A549 treated with ZK216348 at 1 μM for 4 hours (cell line): Measurements from ENCODE around the gene PXMP4. TPM values are rescaled to one million over a fixed set of nuclear protein-coding genes. Genes with fewer than 3 reads are reported as not detected.

Experiments used
- total RNA-seq: library from RNA; stranded (reverse); fragments of 200-300 nt; extraction: Qiagen RNA extraction; gene quantifications from 5 replicates; pipeline ENCODE4 v1.2.3, GENCODE V29; 2022; ENCODE audit warnings: low read depth

PXMP4 gene, protein sequence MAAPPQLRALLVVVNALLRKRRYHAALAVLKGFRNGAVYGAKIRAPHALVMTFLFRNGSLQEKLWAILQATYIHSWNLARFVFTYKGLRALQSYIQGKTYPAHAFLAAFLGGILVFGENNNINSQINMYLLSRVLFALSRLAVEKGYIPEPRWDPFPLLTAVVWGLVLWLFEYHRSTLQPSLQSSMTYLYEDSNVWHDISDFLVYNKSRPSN
- 2.8 to 7.4 TPM (median 5.8 TPM) in 5 replicates for total RNA-seq

GRCh38 chr20:33719989-33720709 lies at the start of gene PXMP4:
PXMP4 (minus strand) TSS chr20:33720310; CDS start chr20:33720207, 103 bp downstream.

DNA sequence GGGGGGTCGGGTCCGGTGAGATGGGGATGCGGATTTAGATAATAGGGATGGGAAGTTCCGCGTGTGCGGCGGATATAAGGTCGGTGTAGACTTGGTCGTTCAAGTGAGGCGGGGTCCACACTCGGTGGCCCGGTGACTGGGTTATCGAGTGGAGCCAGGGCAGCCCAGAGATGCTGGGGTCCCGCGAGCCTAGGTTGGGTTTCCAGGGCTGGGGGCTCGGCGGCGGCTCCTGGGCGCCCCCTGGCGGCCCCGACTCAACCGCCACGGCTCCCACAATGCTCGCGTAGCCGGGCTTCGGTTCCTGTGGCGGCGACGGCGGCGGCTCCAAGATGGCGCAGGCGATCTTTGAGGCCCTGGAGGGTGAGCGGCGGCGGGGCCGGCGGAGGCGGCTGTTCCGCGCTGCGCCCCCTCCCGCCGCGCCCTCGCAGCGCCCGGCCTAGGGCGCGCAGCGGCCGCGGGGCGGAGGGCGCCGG lies 11.6 kb upstream of the PXMP4 start, which contains the start of gene ZNF341:
TSS of gene ZNF341 (plus strand) at position 304 of the 473 bp plus-strand sequence. CDS start at position 330, 26 bp downstream.

DNA sequence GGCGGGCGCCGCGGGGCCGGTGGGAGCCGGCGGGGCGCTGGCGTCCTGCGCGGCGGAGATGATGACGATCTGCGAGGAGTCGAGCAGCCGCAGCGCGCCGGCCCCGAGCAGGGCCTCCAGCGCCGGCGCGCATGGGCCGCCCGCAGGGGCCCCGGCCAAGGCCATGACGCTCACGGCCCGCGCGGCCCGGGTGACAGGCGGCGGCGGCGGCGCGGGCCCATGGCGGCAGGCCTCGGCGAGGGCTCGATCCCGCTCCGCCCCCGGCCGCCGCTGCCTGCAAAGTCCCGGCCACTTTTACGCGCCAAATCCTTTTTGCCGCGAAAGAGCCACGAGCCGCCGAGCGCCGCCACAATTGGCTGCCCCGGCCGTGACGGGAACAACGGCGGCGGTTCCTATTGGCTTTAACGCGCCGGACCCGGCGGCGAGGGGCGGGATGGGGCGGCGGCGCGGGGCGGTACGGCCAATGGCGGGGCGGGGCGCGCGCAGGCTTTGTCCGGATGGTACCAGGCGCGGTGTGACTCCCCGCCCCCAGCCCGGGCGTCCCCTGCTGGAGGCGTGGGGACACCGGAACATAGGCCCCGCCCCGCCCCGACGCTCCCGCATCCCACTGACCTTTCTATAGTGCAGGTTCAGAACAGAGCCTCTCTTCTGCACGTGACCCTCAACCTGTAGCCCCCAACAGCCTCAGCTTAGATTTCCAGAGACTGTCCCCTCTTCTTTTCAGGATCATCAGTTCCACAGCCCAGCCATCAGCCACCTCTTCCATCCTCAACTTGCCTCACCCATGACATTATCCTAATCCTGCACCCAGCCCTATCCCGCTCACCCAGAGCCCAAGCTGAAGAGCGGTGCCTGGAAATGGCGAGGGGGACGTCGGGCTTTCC lies 33.8 kb downstream of the PXMP4 start, which contains the start of gene E2F1:
TSS of gene E2F1 (minus strand) at position 286 of the 884 bp plus-strand sequence. CDS start at position 165, 121 bp downstream.

GRCh38 chr20:33674294-33675135 lies 45.6 kb downstream of the PXMP4 start, which contains the start of gene NECAB3:
NECAB3 (minus strand) TSS chr20:33674428; CDS start chr20:33674352, 76 bp downstream.

DNA sequence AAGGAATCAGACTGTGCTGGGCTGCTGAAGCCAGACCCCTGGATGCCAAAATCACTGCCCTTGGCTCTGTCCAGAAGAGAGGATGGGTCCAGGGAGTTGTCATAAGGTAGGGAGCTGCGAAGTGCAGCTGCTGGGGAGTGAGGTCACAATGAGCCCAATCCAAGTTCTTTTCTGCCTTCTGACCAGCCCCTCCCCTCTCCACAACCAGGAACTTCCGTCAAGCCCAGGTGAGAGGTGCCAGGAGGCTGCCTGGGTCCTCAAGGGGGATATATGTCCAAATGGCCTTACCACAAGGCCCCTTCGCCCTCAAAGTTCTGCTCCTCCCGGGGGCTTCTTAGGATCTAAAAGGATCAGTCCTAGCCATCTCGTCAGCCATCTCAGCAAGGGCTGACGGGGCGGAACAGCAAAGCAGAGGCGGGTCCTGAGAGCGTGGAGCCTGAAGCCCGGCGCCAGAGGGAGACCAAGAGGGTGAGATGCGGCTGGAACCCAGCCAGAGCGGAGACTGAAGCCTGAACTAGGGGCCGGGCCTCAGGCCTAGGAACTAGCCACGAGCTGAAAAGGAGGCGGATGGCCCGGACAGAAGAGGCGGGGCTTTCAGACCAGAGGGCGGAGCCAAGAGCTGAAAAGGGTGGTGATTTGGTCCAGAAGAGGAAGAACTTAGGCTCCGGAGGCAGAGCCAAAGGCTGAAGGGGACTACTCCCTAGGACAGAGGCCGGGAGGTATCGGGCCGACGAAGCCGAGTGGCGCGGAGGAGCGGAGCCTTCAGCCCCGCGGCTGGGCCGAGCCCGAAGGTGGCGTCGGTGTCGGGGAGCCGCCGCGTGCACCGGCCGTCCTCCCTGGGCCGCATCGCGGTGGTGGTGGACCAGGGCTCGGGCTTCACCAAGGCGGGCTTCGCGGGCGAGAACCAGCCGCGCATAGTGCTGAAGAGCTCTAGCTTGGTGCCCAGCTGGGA lies 53.5 kb downstream of the PXMP4 start, which contains the start of gene ACTL10:
TSS of gene ACTL10 (plus strand) at position 651 of the 952 bp plus-strand sequence. CDS start 555 bp downstream, outside the sequence.

GRCh38 chr20:33662172-33662571 lies 57.9 kb downstream of the PXMP4 start, which contains the start of gene C20orf144:
C20orf144 (plus strand) TSS chr20:33662327; CDS start chr20:33662346, 19 bp downstream.

Other genes starting within 250 kb of the PXMP4 start
- 4.2 to 8.4 TPM (median 5.9 TPM) in 5 replicates for gene CBFA2T2, start 230.2 kb downstream of the PXMP4 start, total RNA-seq
- gene C20orf144, start 58.0 kb downstream of the PXMP4 start, total RNA-seq = 0.08 to 0.19 TPM in 2 of 5 replicates, not detected in the others
- not detected in 5 replicates for gene ACTL10, start 53.4 kb downstream of the PXMP4 start, total RNA-seq
- gene NECAB3, start 45.9 kb downstream of the PXMP4 start, total RNA-seq = 6.1 to 15.5 TPM (median 11.7 TPM) in 5 replicates
- 18.7 to 31.7 TPM (median 30.7 TPM) in 5 replicates for gene E2F1, start 33.9 kb downstream of the PXMP4 start, total RNA-seq
- 2.4 to 5.7 TPM (median 4.5 TPM) in 5 replicates for gene ZNF341, start 11.7 kb upstream of the PXMP4 start, total RNA-seq
- 154 to 186 TPM (median 177 TPM) in 5 replicates for gene CHMP4B, start 91.0 kb upstream of the PXMP4 start, total RNA-seq